HepG2 (cell line): ENCODE data around the gene NNMT. TPM values are rescaled to one million over a fixed set of nuclear protein-coding genes. Genes with fewer than 3 reads are reported as not detected.

Experiments
- ATAC-seq: fragments of 200-7000 bp; cut with Tn5 transposase; 3 replicates; pipeline ENCODE4 v1.9.1; 2020; ENCODE audit warnings: mild to moderate bottlenecking, moderate library complexity
- BruUV-seq: library from RNA; stranded (reverse); fragments of 400-500 nt; replicated peaks from 2 replicates; lab custom pipeline; 2021; lab: Mats Ljungman, UMichigan
- CTCF ChIA-PET: fragments of 300-600 bp; formaldehyde crosslinking; extraction: SDS; loops from one replicate; lab custom pipeline; 2021; ENCODE audit warnings: low total read pairs, inconsistent platforms, low intra/inter-chr PET ratio; lab: Yijun Ruan, JAX
- POLR2A ChIA-PET: fragments of 350-600 bp; sonication (Branson Sonifier 250); formaldehyde crosslinking; loops from one replicate; lab custom pipeline; 2020; ENCODE audit warnings: antibody characterized with exemption, inconsistent platforms; lab: Yijun Ruan, JAX
- DNase-seq: peaks from one replicate; pipeline ENCODE4 v3.0.0-alpha.2; 2015; ENCODE audit warnings: low spot score
- FAIRE-seq: peaks from 3 replicates; lab custom pipeline; 2011; peaks lifted over from hg19 to GRCh38; lab: Jason Lieb, UNC
- H2AFZ ChIP-seq: one replicate; pipeline ENCODE4 v1.6.1; 2011; ENCODE audit warnings: low read length, inconsistent platforms
- H3K27ac ChIP-seq: fragments of 300-600 bp; 3 replicates; pipeline ENCODE4 v1.8.0; 2011; ENCODE audit warnings: mixed run types, mild to moderate bottlenecking, mixed read lengths, low read length, inconsistent platforms; ENCODE audit not compliant: insufficient read depth; ENCODE audit errors: extremely low read length
- H3K27me3 ChIP-seq, 2 experiments: fragments of 200-600 bp in 1 of 2; 2 replicates in 1 of 2; 3 replicates in 1 of 2; pipeline versions ENCODE4 v1.6.0 to v1.8.0; 2011; ENCODE audit warnings: low read length in 2 of 2, mild to moderate bottlenecking in 2 of 2, moderate library complexity in 2 of 2, inconsistent platforms in 1 of 2; ENCODE audit not compliant: insufficient read depth in 2 of 2, control insufficient read depth in 1 of 2
- H3K36me3 ChIP-seq, 2 experiments: fragments of 200-600 bp in 1 of 2; replicated peaks in 1 of 2; 2 replicates in 1 of 2; 3 replicates in 1 of 2; pipeline versions ENCODE4 v1.5.1 to v1.8.0; 2011; ENCODE audit warnings: low read length in 2 of 2, inconsistent platforms in 1 of 2; ENCODE audit not compliant: insufficient read depth in 2 of 2, control insufficient read depth in 1 of 2
- H3K4me1 ChIP-seq: 2 replicates; pipeline ENCODE4 v1.5.1; 2012; ENCODE audit warnings: low read length, inconsistent platforms; ENCODE audit not compliant: insufficient read depth
- H3K4me2 ChIP-seq: 2 replicates; pipeline ENCODE4 v1.6.0; 2011; ENCODE audit warnings: low read depth, low read length, inconsistent platforms
- H3K4me3 ChIP-seq, 3 experiments: fragments of 200-600 bp in 1 of 3; sonication (generic), shearing (Covaris generic) in 1 of 3; replicated peaks in 1 of 3; 2 replicates each; pipeline ENCODE4 v1.5.1; 2011 to 2016; ENCODE audit warnings: low read length in 3 of 3, inconsistent platforms in 2 of 3, low read depth in 2 of 3, mild to moderate bottlenecking in 2 of 3, control low read depth in 1 of 3, mixed read lengths in 1 of 3; ENCODE audit not compliant: insufficient read depth in 1 of 3
- H3K79me2 ChIP-seq: one replicate; pipeline ENCODE4 v1.6.1; 2011; ENCODE audit warnings: low read length, inconsistent platforms; ENCODE audit not compliant: insufficient read depth
- H3K9ac ChIP-seq: 2 replicates; pipeline ENCODE4 v1.6.0; 2011; ENCODE audit warnings: mild to moderate bottlenecking, low read depth, low read length, inconsistent platforms; ENCODE audit not compliant: insufficient read depth
- H3K9me3 ChIP-seq: 2 replicates; pipeline ENCODE4 v1.5.1; 2012; ENCODE audit warnings: mild to moderate bottlenecking, low read length
- H4K20me1 ChIP-seq: 2 replicates; pipeline ENCODE4 v1.6.0; 2011; ENCODE audit warnings: inconsistent platforms, mild to moderate bottlenecking, low read length, moderate library complexity; ENCODE audit not compliant: insufficient read depth
- HMG20B ChIP-seq: conservative IDR thresholded peaks from 2 replicates; pipeline ENCODE4 v1.6.1; 2016; ENCODE audit warnings: missing genetic modification reagents, missing compliant biosample characterization
- HNRNPH1 ChIP-seq: fragments of 200-400 bp; formaldehyde crosslinking; optimal IDR thresholded peaks from 2 replicates; pipeline ENCODE3; 2017; ENCODE audit warnings: mild to moderate bottlenecking, low read depth, low read length
- KDM2A ChIP-seq: sonication (generic); formaldehyde crosslinking; IDR thresholded peaks from 2 replicates; pipeline ENCODE4 v1.4.0; 2020; ENCODE audit warnings: low read depth, missing genetic modification reagents, borderline replicate concordance
- MAFF ChIP-seq: IDR thresholded peaks from 2 replicates; pipeline ENCODE4 v1.6.1; 2011; ENCODE audit warnings: low read depth, low read length, improper control_type of control experiment
- MED13 ChIP-seq: sonication (generic); formaldehyde crosslinking; IDR thresholded peaks from 2 replicates; pipeline ENCODE4 v1.5.0; 2020; ENCODE audit warnings: missing genetic modification reagents
- MEIS1 ChIP-seq: sonication (generic); formaldehyde crosslinking; IDR thresholded peaks from 2 replicates; pipeline ENCODE4 v1.9.0; 2021; ENCODE audit warnings: mild to moderate bottlenecking, missing genetic modification reagents, moderate library complexity, borderline replicate concordance
- NAIF1 ChIP-seq: sonication (generic); formaldehyde crosslinking; IDR thresholded peaks from 2 replicates; pipeline ENCODE4 v1.5.0; 2020; ENCODE audit warnings: mild to moderate bottlenecking, missing genetic modification reagents, borderline replicate concordance
- POGZ ChIP-seq: sonication (generic); formaldehyde crosslinking; IDR thresholded peaks from 2 replicates; pipeline ENCODE4 v1.4.0; 2020; ENCODE audit warnings: mild to moderate bottlenecking, missing genetic modification reagents
- ZBTB43 ChIP-seq: sonication (generic); formaldehyde crosslinking; conservative IDR thresholded peaks from 2 replicates; pipeline ENCODE4 v1.4.0; 2020; ENCODE audit warnings: missing genetic modification reagents
- ZFP41 ChIP-seq: sonication (generic); formaldehyde crosslinking; IDR thresholded peaks from 2 replicates; pipeline ENCODE4 v1.4.0; 2020; ENCODE audit warnings: mild to moderate bottlenecking, missing genetic modification reagents, borderline replicate concordance
- ZNF101 ChIP-seq: sonication (generic); formaldehyde crosslinking; IDR thresholded peaks from 2 replicates; pipeline ENCODE4 v1.4.0; 2020; ENCODE audit warnings: mild to moderate bottlenecking, low read depth, missing genetic modification reagents, borderline replicate concordance
- ZNF12 ChIP-seq: sonication (generic); formaldehyde crosslinking; IDR thresholded peaks from 2 replicates; pipeline ENCODE4 v1.5.0; 2020; ENCODE audit warnings: missing genetic modification reagents
- ZNF362 ChIP-seq: sonication (generic); formaldehyde crosslinking; IDR thresholded peaks from 2 replicates; pipeline ENCODE4 v1.4.0; 2020; ENCODE audit warnings: missing genetic modification reagents, mild to moderate bottlenecking, borderline replicate concordance
- ZNF496 ChIP-seq: sonication (generic); formaldehyde crosslinking; IDR thresholded peaks from 2 replicates; pipeline ENCODE4 v1.8.1; 2023; ENCODE audit warnings: mild to moderate bottlenecking, moderate library complexity, missing genetic modification reagents; ENCODE audit not compliant: insufficient replicate concordance
- ZNF616 ChIP-seq: sonication (generic); formaldehyde crosslinking; IDR thresholded peaks from 2 replicates; pipeline ENCODE4 v1.5.0; 2020; ENCODE audit warnings: low read depth, mild to moderate bottlenecking, missing genetic modification reagents
- WGBS: methylation state at CpG from one replicate; pipeline ENCODE4 v1.1.6; 2017; ENCODE audit warnings: low lambda C conversion rate; 5-methylcytosine and 5-hydroxymethylcytosine counted together
- in situ Hi-C: cut with HindIII; loops from 2 replicates; pipeline ENCODE4 v1.10.0; 2017; ENCODE audit warnings: low pct_unique_long_range_greater_than_20kb; ENCODE audit not compliant: extremely low pct_ligation_motif_present
- intact Hi-C: fragments of 100-400 bp; cut with micrococcal nuclease; formaldehyde crosslinking; loops from one replicate; pipeline ENCODE4 v1.10.0; 2022; ENCODE audit not compliant: unreplicated experiment
- polyA plus RNA-seq, 8 experiments: library from polyadenylated mRNA; depleted of rRNA in 3 of 8; stranded (reverse) in 7 of 8; unstranded in 1 of 8; fragments of >200 nt; fragmentation: Illumina TruSeq in 4 of 8; extraction: Trizol in 4 of 8; gene quantifications; 2 replicates each; pipeline versions ENCODE4 v1.2.1 to v1.2.3, GENCODE V29; 2011 to 2016; ENCODE audit warnings: low read depth in 4 of 8, missing spikeins in 1 of 8, mixed read lengths in 1 of 8; ENCODE audit not compliant: insufficient read depth in 1 of 8
- total RNA-seq, 5 experiments: library from RNA; depleted of rRNA; stranded (reverse); fragments of >200 nt; fragmentation: Illumina TruSeq; extraction: Trizol; gene quantifications; 2 replicates each; pipeline ENCODE4 v1.2.3, GENCODE V29; 2016; ENCODE audit warnings: low read depth in 1 of 5

NNMT gene
- total and polyA plus RNA-seq, 2 of the 13 experiments (the other 11 are each of a cell fraction or from before 2014, with no cell fraction given) = 0.13 TPM; not detected in 1

- Histone ChIP-seq H3K9ac (no peak overlapping the region), H3K36me3 (no peaks in the 10 kb centered on the region), H3K4me1 (no peaks in the 10 kb centered on the region), H3K27ac (no peak overlapping the region), H3K4me3 (no peak overlapping the region), H3K27me3 (peaks cover 3 to 73% of the 10 kb centered on the region in 2 experiments; a peak in 3 of 5 replicates), H4K20me1 (peaks cover 4% of the 10 kb centered on the region), H3K9me3 (no peaks in the 10 kb centered on the region), H3K79me2 (no peaks in the 10 kb centered on the region), H2AFZ (no peak overlapping the region), H3K4me2 (no peak overlapping the region)
- no peak for TF ChIP-seq ZNF362 (CRISPR knock-in tag)
- no peak for TF ChIP-seq ZNF12 (CRISPR knock-in tag)
- no peak for TF ChIP-seq NAIF1 (CRISPR knock-in tag)
- TF ChIP-seq MEIS1 (CRISPR knock-in tag) = no peak
- TF ChIP-seq MED13 (CRISPR knock-in tag) = no peak
- TF ChIP-seq ZNF101 (CRISPR knock-in tag) = no peak
- no peak for TF ChIP-seq HMG20B (CRISPR knock-in tag)
- no peak for TF ChIP-seq POGZ (CRISPR knock-in tag)
- no peak for TF ChIP-seq KDM2A (CRISPR knock-in tag)
- no peak for TF ChIP-seq ZFP41
- no peak for TF ChIP-seq ZNF496 (CRISPR knock-in tag)
- TF ChIP-seq ZBTB43 (CRISPR knock-in tag) = no peak
- no peak for TF ChIP-seq HNRNPH1
- no peak for TF ChIP-seq MAFF
- no peak for TF ChIP-seq ZNF616
- ChIA-PET CTCF (no interaction called here), POLR2A (no interaction called here)
- BruUV-seq = no TSS peak
- in situ Hi-C loops (no loop called here), intact Hi-C loops (no loop called here)
- WGBS = 45% methylated on average over 2 of the region's 2 CpGs
- ATAC-seq (no peak), FAIRE-seq (no peak), DNase-seq (no peak)
Measured at GRCh38 chr11:114322934-114323333, 26.7 kb downstream of the NNMT start.
